Medulla oblongata (tissue), 1 donor: ENCODE measurements around the gene PIAS4.
A peak's percentile ranks its signal among the peaks of the same experiment; 100 is the strongest.

Experiments used
- DNase-seq: peaks from one replicate; pipeline ENCODE4 v3.0.0-alpha.2; 2015; ENCODE audit errors: extremely low spot score

Gene PIAS4

GRCh38 chr19:4042731-4043082, 35.2 kb downstream of the PIAS4 start:
- DNase-seq = no peak

DNA sequence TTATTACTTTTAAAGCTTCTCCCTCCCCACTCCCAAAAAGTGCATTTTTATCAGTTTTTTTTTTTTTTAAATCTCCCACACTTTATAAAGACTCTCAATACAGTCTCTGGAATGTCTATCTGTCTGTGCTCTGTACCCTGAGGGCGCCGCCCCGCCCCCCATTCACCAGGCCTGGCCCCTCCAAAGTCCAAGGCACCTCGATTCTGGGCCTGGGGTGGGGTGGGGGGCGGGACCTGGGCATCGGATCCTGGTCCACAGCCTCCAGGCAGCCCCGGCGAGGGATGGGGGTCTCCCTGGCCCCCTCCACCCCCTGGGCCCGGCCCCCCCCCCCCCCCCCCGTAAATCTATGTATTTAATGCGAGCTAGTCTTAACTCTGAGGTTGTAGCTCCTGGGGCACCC, 35.9 kb downstream of the PIAS4 start:
- DNase-seq = no peak

GRCh38 chr19:4043966-4044715, 36.6 kb downstream of the PIAS4 start:
- no peak for DNase-seq

GRCh38 chr19:4044990-4045465, 37.5 kb downstream of the PIAS4 start:
- no peak for DNase-seq

GRCh38 chr19:4045597-4046361, 38.2 kb downstream of the PIAS4 start:
- DNase-seq = no peak

GRCh38 chr19:4046362-4046691, 38.8 kb downstream of the PIAS4 start:
- DNase-seq = no peak

- DNase-seq = no peak
Measured at GRCh38 chr19:4046946-4047683, 39.6 kb downstream of the PIAS4 start.

DNA sequence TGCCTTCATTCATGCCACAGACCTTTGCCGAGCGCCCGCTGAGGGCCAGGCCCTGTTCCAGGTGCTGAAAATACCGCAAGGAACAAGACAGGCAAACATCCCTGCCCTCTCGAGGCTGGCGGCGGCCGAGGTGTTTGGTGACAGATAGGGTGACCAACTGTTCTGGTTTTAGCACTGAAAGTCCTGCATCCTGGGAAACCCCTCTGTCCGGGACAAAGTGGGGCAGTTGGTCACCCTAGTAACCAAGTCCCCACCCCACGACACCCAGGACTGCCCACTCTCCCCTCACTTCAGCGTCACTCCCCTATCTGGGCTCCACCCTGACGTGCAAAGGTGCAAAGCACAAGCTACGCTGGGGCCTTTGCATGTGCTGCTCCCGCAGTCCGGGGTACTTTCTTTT, 41.9 kb downstream of the PIAS4 start:
- no peak for DNase-seq

GRCh38 chr19:4051175-4052101, 43.9 kb downstream of the PIAS4 start:
- DNase-seq = no peak

DNA sequence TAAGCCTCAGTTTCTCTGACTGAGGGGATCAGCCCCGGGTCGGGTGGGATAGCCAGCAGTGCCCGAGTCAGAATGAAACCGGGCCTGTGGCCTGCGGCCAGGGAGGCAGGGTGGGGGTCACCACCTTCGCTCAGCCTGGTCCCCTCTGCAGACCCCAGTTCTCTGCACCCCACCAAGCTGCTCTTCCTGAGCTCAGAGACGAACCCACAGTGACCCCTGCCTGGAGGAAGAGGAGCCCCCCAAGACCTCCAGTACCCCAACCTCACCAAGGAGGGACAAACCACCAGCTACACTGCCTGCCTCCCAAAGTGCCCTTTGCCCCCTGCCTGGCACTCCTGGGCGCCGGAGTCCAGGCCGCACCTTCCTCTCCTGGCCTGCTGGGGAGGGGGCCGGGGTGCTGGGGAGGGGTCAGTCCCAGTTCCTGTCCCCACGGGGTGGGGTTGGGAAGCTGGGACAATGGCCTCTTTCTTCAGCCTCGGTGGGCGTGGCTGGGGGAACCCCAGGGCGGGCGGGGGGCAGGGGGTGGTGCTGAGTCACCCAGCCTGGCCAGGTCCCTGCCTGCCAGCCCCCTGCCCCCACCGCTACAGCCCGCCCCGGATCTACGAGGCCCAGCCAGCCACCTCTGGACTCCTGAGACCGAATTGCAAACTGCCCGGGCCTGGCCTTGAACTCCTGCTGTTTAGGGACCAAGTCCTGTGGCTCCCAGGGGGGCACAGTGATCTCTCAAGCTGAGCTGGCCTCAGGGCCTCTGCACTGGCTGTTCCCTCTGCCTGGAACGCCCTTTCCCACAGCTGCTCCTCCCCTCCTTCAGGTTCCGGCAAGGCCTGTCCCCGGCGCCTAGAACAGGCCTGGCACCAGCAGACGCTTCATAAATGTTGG, 44.8 kb downstream of the PIAS4 start:
- DNase-seq = no peak

- no peak for DNase-seq
Measured at GRCh38 chr19:4052993-4053422, 45.5 kb downstream of the PIAS4 start.

- no peak for DNase-seq
Measured at GRCh38 chr19:4053423-4054324, 46.1 kb downstream of the PIAS4 start.

GRCh38 chr19:4054441-4055208, 47.1 kb downstream of the PIAS4 start:
- DNase-seq = no peak

DNA sequence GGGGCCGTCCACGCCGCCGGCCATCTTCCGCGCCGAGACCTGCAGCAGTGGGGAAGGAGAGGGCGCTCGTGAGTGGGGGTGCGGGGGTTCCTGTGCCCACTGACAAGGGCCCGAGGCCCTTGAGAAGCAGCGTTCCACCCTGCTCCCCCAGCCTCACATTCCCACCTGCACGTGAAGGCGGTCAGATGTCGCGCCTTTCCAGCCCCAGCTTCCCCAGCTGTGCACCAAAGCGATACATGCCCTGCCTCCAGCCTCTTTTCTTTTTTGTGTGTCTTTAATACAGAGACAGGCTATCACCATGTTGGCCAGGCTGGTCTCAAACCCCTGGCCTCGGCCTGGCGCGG, 47.6 kb downstream of the PIAS4 start:
- no peak for DNase-seq

- DNase-seq = peak; percentile 55
Measured at GRCh38 chr19:4057931-4058692, 50.6 kb downstream of the PIAS4 start.

GRCh38 chr19:4058693-4059452, 51.3 kb downstream of the PIAS4 start:
- peak; percentile 90 for DNase-seq

GRCh38 chr19:4059453-4059871, 51.9 kb downstream of the PIAS4 start:
- no peak for DNase-seq
